Ramos (cell line): ENCODE results near the gene MBNL1.

Experiments
- in situ Hi-C: fragments of 300-500 bp; cut with MboI; formaldehyde crosslinking; loops from one replicate; pipeline ENCODE4 v1.14.3; 2022; ENCODE audit warnings: low sequenced_read_pairs; ENCODE audit not compliant: unreplicated experiment

The MBNL1 gene

GRCh38 chr3:152459572-152459971, 190.8 kb downstream of the MBNL1 start:
- in situ Hi-C loops: no loop called here

- in situ Hi-C loops: no loop called here
These were observed 192.2 kb downstream of the MBNL1 start for GRCh38 chr3:152460936-152461335.

- in situ Hi-C loops: no loop called here
These were observed 192.7 kb downstream of the MBNL1 start for GRCh38 chr3:152461460-152461859.

- in situ Hi-C loops: no loop called here
These were observed 198.1 kb downstream of the MBNL1 start for GRCh38 chr3:152466784-152467183.

GRCh38 chr3:152469248-152470025, 200.7 kb downstream of the MBNL1 start:
- in situ Hi-C loops: no loop called here

GRCh38 chr3:152470095-152470494, 201.4 kb downstream of the MBNL1 start:
- in situ Hi-C loops: no loop called here

GRCh38 chr3:152470893-152471292, 202.2 kb downstream of the MBNL1 start:
- in situ Hi-C loops: no loop called here

- in situ Hi-C loops: no loop called here
These were observed 203.3 kb downstream of the MBNL1 start for GRCh38 chr3:152471814-152472671.

- in situ Hi-C loops: no loop called here
These were observed 203.9 kb downstream of the MBNL1 start for GRCh38 chr3:152472672-152472954.

GRCh38 chr3:152474585-152474984, 205.9 kb downstream of the MBNL1 start:
- in situ Hi-C loops: no loop called here

- in situ Hi-C loops: no loop called here
These were observed 208.7 kb downstream of the MBNL1 start for GRCh38 chr3:152477422-152477821.

GRCh38 chr3:152480282-152480953, 211.7 kb downstream of the MBNL1 start:
- in situ Hi-C loops: no loop called here

- in situ Hi-C loops: no loop called here
These were observed 217.6 kb downstream of the MBNL1 start for GRCh38 chr3:152486364-152486763.

GRCh38 chr3:152488449-152488848, 219.7 kb downstream of the MBNL1 start:
- in situ Hi-C loops: no loop called here

GRCh38 chr3:152491922-152492321, 223.2 kb downstream of the MBNL1 start:
- in situ Hi-C loops: no loop called here

- in situ Hi-C loops: no loop called here
These were observed 227.6 kb downstream of the MBNL1 start for GRCh38 chr3:152496286-152496685.

GRCh38 chr3:152496716-152497115, 228.0 kb downstream of the MBNL1 start:
- in situ Hi-C loops: no loop called here

- in situ Hi-C loops: no loop called here
These were observed 228.7 kb downstream of the MBNL1 start for GRCh38 chr3:152497457-152497856.

- in situ Hi-C loops: no loop called here
These were observed 229.2 kb downstream of the MBNL1 start for GRCh38 chr3:152497890-152498289.

- in situ Hi-C loops: no loop called here
These were observed 231.2 kb downstream of the MBNL1 start for GRCh38 chr3:152499791-152500385.

GRCh38 chr3:152505926-152506325, 237.2 kb downstream of the MBNL1 start:
- in situ Hi-C loops: no loop called here
